GM18861 (cell line): Measurements from ENCODE around the gene KCNIP3.
"Not testable (repeated sequence)": the region's sequence is repeated elsewhere in the genome, so short reads cannot be mapped to it uniquely, and the experiment has no call there.

ENCODE experiments used
- ATAC-seq: cut with Tn5 transposase; IDR thresholded peaks from one replicate; pipeline ENCODE4 v1.9.1; 2021; ENCODE audit not compliant: unreplicated experiment

The KCNIP3 gene

DNA sequence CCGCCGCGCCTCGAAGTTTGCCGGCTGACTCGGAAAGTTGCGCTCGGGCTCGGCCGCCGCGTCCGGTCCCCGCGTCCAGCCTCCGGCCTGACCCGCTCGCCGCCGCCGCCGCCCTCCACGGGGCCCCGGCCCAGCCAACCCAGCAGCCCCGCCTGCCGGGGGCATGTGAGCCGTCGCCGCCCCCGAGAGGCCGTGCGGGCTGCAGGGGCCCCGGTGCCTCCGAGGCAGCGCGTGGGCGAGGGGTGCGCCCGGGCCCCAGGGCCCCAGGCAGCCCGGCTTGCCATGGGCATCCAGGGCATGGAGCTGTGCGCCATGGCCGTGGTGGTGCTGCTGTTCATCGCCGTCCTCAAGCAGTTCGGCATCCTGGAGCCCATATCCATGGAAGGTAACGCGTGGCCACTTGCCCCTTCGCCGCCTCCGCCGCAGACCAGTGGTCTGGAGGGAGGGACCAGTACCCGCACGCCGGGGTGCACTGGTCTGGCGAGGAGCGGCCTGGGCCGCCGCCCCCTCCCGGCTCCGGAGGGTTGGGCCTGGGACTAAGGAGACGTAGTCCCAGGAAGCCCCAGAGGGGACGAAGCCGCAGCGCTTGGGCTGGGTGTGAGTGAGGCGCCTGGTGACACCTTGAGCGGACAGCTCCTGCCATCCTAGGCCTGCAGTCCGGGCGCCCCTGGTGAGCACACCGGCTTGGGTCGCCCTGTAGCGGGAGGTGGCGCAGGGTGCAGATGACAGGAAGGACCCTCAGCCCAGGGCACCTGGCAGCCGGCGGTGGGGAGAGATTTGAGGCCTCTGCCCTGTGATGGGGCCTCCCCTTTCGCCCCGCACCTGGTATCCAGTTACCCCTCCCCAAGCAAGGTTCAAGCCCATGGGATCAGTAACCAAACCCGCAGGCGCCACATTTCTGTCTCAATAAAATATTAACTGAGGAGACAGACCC lies 49.9 kb downstream of the KCNIP3 start:
- ATAC-seq, result no peak

DNA sequence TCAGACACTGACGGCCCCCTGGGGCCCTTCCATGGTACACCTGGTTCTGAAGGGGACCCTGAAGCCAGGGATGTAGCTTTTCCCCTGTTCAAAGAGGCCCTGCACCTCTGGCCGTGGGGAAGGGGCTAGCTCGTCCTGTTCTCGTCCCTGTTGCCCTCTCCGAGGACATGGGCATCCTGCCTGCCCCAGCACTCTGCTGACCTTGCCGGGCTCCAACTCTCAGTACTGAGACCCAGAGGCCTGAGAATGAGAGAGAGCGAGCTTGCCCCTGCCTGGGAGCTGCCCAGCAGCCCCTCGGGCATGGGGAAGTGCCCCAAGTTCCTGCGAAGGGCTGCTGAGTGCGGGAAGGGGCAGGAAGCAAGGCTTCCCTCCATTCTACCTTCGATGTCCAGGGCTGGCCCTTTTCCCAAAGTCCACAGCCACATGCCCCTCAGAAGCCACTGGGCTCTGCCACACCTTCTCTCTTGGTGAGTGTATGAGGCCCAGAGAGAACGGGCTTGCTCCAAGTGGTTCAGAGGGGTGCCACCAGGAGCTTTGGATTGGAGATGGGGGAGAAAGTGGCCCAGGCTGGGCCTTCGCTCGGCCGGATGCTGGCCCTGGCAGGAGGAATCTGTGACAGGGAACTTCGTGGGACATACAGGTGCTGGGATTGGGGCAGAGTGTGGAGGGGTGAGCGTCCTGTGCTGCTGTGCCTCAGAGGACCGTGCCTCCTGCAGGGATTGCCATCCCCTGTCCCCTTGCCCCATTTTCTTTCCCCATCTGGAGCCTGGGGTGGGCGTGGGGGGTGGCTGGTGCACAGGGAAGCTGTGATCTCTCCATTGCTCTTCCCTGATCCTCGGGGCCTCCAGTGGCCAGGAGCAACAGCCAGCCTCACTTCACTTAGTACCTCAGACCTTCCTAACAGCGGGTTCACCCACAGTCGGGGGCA lies 50.8 kb downstream of the KCNIP3 start:
- no peak for ATAC-seq

GRCh38 chr2:95348609-95349567 lies 51.7 kb downstream of the KCNIP3 start:
- no peak for ATAC-seq

- no peak for ATAC-seq
These were observed 52.6 kb downstream of the KCNIP3 start for GRCh38 chr2:95349568-95350322.

GRCh38 chr2:95350368-95350767 lies 53.2 kb downstream of the KCNIP3 start:
- ATAC-seq, result no peak

DNA sequence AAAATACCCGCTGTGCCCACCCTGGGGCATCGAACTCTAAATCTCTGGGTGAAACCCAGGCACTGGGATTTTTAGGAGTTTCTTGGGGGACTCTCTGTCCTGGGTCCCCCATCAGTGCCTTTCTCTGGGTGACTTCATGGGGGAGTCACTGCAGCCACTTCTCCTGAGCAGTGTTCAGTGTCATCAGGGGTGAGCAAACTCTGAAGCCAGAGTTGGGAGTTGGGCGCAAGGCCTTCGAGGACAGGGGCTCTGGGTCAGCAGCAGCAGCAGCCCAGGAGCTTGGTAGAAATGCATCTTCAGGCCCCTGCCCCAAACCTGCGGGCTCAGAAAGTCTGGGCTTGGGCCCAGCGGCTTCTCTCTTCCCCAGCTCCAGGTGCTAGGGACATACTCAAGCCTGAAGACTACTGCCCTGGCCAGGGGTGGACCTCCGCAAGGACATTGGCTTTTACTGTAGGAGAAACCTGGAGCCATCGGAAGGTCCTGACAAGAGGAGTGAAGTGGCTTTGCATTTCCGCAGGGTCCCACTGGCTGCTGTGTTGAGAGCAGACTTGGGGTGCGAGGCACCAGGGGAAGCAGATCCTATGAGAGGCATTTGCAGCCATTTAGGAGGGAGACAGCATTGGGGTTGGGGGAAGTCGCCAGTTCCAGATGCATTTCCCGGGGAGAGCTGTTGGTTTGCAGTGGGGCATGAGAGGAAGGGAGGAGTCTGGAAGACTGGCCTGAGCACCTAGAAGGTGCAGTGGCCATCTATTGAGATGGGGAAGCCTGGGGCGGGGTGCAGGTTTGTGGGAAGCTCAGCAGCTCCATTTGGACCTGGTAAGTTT lies 53.8 kb downstream of the KCNIP3 start:
- no peak for ATAC-seq

GRCh38 chr2:95351598-95351915 lies 54.4 kb downstream of the KCNIP3 start:
- ATAC-seq, result no peak

- ATAC-seq, result no peak
These were observed 55.3 kb downstream of the KCNIP3 start for GRCh38 chr2:95352310-95353054.

GRCh38 chr2:95353055-95353575 lies 56.0 kb downstream of the KCNIP3 start:
- ATAC-seq, result no peak

GRCh38 chr2:95353613-95354468 lies 56.7 kb downstream of the KCNIP3 start:
- no peak for ATAC-seq

DNA sequence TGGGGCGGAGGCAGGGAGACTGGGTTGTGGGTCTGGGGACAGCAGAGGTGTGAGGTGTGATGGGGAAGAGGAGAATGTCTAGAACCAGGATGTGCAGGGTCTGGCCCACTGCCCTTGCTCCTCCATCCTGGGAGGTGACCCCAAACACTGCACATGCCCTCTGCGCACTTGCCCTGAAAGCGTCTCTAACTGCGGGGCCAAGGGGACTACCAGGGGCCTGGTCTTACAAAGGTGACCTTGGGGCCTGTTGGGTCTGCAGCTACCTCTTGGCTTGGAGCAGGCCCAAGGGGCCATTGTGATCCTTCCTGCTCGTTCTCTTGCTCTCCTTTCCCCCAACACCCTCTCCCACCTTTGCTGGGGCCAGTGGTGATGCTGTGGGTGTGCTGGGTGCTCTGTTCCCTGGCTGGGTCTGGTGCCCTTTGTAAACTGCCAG lies 57.3 kb downstream of the KCNIP3 start:
- ATAC-seq, result no peak

DNA sequence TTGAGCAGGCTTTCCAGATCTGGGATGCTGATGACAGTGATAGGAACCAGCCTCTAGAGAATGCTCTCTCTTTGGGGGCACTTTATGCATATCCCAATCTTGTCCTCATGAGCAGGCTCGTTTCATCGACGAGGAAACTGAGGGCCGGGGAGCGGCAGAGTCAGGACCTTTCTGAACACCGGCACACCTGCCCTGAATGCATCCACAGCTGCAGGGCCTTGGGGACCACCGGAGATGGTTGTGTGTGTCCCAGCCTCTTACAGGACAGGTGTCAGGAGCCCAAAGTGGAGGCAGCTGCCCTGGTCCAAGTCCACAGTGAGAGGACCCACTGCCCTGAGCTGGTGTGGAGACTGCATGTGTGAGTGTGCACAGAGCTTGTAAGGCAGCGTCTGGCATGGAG lies 57.8 kb downstream of the KCNIP3 start:
- no peak for ATAC-seq

DNA sequence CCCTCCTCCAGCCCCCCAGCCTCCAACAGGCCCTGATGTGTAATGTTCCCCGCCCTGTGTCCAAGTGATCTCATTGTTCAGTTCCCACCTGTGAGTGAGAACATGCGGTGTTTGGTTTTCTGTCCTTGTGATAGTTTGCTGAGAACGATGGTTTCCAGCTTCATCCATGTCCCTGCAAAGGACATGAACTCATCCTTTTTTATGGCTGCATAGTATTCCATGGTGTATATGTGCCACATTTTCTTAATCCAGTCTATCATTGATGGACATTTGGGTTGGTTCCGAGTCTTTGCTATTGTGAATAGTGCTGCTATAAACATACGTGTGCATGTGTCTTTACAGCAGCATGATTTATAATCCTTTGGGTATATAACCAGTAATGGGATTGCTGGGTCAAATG lies 58.3 kb downstream of the KCNIP3 start:
- not testable (repeated sequence) for ATAC-seq

DNA sequence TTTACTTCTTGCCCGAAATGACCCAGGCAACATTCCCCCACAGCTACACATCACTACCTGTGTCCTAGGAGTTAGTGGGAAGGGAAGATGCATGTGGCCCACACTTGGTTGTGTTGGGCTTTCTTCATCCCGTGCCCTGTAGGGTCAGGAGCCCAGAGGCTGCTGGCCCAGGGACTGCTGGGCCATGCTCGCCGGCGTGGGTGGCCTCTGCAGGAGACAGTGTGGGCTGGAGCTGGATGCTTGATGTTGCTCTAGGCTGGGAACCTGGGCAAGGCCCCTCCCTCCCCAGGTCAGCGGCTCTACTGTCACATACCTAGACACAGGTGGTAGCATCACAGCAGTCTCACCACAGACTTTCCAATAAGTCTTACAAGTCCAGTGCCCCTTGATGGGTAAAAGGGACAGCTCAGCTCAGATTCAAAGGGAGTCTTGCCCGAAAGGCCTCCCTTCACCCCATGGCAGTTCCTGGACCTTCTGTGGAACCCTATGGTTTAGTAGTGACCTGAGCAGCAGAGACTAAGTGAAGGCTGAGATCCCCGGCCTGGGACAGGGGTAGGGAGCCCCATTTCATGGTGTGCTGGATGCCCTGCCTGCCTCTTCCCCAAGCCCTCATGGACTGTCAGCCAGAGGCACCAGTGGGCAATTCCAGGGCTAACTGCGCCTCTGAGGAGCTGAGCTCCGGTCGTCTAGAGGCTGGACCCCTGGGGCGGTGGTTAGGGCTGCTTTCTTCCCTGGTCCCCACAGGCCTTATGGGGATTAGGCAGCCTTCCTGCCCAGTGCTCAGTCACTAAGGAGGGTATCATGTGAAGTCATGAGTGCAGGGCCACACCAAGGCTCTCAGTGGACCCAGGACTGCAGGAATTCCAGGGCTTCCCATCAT lies 59.9 kb downstream of the KCNIP3 start:
- no peak for ATAC-seq

DNA sequence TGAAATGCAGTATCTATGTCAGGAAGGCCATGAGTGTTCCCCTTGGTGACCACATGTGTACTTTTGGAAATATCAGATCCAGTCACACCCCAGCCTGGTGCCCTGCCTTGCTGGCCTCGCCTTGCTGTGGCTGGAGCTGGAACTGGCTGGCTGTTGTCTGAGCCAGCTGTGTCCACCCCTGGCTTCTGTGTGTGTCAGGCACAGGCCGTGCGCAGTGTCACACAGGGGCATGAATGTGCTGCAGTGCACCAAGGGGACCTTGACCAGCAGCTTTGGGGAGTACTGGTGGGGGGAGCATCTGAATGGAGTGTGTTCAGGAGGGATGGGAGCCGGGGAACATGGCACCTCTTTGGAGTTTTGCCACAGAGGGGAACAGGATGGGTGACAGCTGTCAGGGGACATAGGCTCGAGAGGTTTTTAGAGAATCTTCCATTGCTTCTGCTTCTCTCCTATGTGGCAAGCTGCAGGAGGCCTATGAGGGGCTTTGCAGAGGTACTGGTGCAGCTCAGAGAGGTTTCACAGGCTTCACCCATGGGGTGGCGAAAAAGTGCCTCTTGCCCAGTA lies 60.7 kb downstream of the KCNIP3 start:
- ATAC-seq, result no peak

- ATAC-seq, result no peak
These were observed 61.9 kb downstream of the KCNIP3 start for GRCh38 chr2:95359031-95359430.
